HG03558 (cell line): ENCODE data around the gene IGF2BP3.
"Not testable (repeated sequence)": the region's sequence is repeated elsewhere in the genome, so short reads cannot be mapped to it uniquely, and the experiment has no call there.

Source experiments
- ATAC-seq: cut with Tn5 transposase; IDR thresholded peaks from one replicate; pipeline ENCODE4 v1.9.1; 2021; ENCODE audit warnings: moderate number of reproducible peaks; ENCODE audit not compliant: unreplicated experiment; ENCODE audit errors: extremely low read depth

IGF2BP3 gene

DNA sequence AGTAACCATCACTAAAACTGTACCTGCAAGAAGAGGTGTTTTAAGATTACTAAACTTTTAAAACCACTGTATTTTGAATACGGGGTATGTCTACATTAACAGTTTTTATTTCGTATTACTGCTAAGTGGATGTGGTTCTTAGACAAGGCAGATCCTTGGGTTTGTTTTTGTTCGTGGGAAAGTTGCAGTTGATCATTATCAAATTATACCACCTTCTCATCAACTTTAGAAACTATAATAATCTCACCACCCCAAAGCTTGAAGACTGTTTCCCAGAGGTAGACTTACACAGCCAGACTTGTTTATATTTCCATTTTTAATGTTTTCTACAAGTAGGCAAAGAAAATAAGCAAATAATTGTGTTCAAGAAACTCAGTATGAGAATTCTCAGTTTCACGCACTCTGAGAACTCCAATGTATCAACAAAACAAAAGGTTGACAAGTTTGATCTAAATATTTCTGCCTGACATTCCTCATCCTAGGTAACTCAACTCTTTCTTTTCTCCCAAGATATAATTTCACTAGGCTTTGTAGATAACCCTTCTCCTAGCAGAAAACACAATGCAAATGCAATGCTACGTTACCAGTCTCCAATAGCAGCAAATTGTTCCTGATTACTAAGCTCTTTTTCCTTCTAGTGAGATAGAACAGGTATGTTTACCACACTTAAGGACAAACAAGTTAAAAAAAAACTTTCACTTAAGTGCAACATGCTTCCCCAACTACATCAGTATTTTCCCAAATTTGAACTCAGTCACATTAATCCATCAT is 36.0 kb downstream of the IGF2BP3 start:
- ATAC-seq = no peak

DNA sequence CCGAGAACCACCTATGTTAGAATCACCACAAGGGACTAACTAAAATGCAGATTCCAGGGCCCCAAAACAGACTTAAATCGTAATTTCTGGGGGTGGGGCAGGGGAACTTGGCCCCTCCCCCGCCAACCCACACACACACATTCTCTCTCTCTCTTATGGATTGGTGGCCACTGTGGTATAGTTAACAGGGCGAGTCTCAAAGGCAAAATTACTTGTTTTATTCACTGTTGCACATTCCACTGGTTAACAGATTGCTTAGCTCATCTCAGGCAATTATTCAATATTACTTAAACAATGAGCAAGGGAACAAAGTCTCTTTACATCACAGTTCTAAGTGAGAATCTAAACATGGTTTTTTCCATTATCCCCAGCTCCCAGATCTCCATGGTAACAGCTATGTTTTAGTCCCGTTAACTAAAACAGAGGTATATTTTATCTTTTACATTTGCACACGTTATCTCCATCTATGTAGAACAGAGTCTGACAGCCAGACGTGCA is 38.5 kb downstream of the IGF2BP3 start:
- no peak for ATAC-seq

DNA sequence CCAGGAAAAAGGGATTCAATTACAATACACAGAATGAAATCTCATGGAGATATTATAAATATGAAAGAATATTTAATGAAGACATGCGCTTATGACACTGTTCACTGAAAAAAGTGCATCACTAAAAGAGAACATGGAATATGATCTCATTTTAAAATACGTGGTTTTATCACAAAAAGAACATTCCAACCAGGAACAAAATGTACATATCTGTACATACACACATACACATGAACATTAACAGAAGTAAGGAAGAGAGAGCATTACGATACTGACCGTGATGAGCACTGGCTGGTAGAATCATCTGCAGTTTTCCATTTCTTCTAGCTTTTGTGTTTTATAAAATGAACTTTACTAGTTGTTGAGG is 39.4 kb downstream of the IGF2BP3 start:
- no peak for ATAC-seq

DNA sequence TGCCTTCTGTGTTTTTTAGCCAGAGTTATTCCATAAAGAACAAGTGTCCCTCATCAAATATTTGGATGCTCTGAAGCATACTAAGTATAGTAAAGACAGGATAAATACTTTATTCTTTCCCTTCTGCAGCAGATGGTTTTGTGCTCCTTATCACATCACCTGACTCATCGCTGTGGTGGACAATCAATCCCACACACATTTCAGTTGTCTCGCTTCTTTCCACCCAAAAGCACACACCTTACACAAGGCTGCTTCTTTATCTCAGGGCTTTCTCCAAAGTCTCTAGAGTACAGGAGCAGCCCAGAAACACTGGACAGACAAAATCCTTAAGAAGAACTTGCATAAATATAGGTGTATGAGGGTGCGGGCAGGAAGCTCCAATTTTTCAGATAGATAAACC is 43.4 kb downstream of the IGF2BP3 start:
- no peak for ATAC-seq

DNA sequence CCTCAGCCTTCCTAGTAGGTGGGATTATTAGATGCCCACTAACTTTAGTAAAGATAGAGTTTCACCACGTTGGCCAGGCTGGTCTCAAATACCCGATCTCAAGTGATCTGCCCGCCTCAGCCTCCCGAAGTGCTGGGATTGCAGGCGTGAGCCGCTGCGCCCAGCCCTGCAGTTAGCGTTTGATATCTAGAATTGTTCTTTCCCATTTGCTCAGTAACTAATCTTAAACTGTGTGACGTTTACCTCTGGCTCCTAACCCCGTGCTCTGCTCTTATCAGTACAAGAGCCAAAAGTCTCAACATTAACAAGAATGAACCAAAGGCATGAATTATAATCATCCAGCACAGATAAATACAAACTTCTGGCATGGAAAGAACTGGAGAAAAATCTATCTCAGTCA is 47.4 kb downstream of the IGF2BP3 start:
- no peak for ATAC-seq

DNA sequence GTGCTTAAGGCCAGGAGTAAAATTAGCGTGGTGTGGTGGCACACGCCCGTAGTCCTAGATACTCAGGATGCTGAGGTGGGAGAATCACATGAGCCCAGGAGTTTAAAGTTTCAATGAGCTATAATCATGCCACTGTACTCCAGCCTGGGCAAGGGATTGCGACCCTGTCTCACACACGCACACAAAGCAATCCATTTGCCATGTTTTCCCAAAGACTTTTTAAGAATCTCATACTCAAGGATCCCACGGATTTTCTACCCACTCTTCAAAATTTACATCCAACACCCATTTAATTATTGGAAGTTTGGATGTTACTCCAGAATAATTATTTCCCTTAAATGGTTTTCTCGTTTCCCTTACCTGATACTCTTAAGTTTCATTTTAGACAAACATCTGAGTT is 47.9 kb downstream of the IGF2BP3 start:
- no peak for ATAC-seq

DNA sequence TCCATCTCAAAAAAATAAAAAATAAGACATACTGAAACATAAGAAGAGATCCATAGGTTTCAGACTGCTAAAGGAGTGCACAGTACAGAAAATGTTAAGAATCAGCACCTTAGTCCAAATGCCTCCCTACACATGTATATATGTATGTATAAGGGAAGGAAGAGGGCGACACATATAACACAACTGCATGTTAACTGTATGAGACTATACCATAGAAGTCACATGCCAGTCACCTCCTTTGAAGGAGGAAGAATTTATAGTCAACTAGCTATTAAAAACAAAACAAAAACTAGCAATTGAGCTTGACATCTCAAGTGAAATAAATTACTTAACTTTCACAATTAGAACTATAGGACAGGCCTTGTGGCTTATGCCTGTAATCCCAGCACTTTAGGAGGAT is 50.4 kb downstream of the IGF2BP3 start:
- ATAC-seq = no peak

DNA sequence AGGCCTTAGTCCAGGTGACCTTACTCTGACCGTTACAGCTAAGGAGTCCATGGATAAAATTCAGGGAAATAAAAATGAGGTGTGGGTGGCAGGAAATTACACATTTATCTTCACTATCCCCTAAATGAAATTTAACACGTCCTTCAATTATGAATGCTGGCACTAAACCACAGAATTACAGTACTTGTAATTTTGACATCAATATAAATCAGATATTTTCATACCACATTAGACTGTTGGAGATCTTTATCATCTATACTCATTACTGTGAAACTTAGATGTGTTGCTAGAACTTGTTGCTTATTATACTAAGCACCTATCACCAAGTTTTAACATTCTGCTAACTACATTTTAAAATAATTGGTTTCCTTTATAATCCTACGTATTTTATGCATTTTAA is 51.1 kb downstream of the IGF2BP3 start:
- no peak for ATAC-seq

DNA sequence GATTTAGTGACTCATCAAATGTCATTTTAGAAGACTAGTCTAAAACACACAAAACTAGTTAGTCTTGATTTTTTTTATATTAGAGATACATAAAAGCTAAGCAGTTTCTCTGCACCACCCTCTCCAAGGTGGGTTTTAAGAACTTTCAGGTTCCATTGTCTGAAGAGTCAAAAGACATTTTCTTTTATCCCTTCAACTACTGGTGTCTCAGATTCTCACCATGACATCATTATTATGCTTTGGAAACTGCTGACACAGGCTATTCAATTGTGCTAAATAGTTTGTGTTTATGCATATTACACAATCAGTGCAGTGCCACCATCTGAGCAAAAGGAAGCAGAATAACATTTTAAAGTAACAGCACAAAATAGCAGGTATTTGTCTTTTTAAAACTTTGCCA is 52.2 kb downstream of the IGF2BP3 start:
- ATAC-seq = no peak

DNA sequence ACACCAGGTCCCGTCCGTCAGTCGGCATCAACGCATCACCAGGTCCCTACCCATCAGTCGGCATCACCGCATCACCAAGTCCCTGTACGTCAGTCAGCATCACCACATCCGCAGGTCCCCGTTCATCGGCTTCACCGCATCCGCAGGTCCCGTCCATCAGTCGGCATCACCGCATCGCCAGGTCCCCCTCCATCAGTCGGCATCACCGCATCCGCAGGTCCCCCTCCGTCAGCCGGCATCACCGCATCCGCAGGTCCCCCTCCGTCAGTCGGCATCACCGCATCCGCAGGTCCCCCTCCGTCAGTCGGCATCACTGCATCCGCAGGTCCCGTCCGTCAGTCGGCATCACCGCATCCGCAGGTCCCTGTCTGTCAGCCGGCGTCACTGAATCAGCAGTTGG is 55.1 kb downstream of the IGF2BP3 start:
- no peak for ATAC-seq

DNA sequence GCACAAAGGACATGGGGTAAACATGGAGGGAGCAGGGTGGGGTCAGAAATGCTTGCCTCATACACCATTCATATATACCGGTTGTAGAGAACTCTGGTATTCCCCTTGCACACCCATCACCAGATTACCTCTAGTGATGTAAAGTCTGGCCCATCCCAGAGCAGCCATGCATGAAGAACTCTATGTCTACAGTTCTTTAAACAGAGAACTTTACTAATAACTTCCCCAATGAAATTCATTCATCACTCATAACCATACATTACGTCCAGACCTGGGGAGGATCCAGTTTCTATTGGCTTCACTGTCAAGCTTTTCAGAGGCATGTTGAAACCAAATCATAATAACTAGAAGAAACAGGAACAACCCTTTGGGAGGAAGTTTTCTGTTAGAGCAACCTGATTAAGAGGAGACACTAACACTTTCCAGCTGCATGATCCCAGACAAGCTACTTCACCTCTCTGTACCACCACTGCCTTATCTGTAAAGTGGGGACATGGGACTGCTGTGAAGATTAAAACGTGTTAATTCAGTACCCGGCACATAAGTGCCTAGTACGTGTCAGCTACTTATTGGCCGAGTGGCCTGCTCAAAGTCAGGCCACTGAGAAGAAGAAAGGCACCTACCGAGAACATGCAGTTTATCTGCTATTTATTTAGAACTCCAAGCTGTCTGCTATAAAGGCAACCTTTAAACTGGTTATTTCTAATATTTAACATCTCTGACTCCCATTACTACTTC is 59.7 kb downstream of the IGF2BP3 start:
- ATAC-seq = peak; percentile 93

DNA sequence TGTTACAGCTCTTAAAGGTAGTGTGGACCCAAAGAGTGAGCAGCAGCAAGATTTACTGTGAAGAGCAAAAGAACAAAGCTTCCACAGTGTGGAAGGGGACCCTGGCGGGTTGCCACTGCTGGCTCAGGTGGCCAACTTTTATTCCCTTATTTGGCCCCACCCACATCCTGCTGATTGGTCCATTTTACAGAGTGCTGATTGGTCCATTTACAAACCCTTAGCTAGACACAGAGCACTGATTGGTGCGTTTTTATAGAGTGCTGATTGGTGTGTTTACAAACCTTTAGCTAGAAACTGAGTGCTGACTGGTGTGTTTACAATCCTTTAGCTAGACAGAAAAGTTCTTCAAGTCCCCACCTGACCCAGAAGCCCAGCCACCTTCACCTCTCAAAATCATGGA is 63.7 kb downstream of the IGF2BP3 start:
- ATAC-seq = not testable (repeated sequence)

DNA sequence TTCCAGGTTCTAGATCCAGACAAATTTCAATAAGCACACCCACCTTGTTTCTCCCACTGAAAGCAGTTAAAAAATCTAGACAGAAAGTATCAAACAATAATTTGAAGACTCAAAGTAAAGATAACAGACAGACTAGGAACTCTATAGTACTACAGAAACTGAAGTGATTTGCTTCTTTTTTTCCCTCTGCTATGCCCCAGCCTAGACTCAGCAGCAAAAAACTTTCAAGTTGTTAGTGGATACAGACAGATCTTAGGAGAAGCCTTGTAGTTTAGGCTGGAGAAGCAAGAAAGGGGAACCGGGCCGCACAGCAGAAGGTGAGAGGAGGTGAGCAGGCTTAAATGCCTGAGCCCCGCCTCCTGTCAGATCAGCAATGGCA is 65.1 kb downstream of the IGF2BP3 start:
- ATAC-seq = no peak

DNA sequence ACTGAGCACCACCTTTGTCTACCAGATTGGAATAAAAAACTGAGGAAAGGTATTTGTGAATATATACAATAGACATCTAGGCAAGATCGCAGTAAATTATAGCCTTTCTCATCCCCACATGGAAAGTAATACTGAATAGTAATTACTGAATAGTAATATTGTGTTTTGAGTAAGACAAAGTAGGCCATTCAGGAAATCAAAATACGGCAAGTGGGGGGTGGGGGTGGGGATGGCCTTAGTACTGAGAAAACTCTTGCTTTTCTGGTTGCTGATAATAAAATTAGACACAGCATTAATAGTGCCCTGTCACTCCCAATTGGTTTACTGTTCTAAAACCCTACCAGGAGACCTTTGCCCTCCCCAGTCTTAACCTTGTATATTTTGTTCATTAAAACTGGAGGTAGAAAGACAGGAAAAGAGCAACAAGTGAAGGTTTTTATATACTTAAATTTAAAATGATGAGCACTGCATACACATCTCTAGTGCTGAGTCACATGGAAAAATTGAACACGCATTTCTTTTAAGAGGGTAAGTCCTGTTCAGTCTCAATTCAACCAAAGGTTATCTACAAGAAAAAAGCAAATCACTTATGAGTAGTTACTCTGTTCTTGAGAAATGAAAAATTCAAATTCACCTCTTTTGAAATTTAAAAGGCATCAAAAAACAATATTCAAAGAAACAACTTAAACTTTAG is 65.6 kb downstream of the IGF2BP3 start:
- ATAC-seq = no peak

DNA sequence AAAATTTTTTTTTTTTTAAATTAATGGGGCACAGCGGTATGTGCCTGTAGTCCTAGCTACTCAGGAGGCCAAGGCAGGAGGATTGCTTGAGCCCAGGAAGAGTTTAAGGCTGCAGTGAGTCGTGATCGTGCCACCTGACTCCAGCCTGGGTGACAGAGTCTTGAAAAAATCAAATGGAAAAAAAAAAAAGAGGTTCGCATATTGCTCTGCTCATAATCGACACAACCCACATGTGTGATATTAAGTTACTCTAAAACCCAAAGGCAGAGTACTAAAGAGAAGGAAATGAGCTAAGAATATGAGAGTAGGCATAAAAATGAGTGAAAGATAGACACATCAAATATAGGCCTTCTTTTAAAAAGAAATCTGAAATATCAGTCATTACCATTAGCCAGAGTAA is 66.3 kb downstream of the IGF2BP3 start:
- ATAC-seq = no peak

DNA sequence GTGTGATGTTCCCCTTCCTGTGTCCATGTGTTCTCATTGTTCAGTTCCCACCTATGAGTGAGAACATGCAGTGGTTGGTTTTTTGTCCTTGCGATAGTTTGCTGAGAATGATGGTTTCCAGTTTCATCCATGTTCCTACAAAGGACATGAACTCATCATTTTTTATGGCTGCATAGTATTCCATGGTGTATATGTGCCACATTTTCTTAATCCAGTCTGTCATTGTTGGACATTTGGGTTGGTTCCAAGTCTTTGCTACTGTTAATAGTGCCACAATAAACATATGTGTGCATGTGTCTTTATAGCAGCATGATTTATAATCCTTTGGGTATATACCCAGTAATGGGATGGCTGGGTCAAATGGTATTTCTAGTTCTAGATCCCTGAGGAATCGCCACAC is 72.2 kb downstream of the IGF2BP3 start:
- not testable (repeated sequence) for ATAC-seq

DNA sequence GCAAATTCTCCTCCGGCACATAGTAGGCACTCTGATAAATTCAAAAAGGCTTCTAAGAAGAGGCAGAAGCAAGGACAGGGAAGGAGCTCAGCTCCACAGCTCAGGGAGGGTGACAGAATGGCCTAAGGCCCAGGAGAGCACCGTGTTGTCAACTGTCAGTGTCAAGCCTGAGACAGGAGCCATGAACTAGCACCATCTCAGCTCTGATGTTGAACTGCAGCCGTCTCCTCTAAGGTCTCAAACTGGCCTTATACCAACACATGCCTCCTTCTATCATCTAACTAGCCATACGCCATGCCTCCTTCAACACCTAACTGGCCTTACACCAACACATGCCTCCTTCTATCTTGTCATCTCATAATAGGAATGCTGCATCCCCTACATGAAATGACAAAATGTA is 73.0 kb downstream of the IGF2BP3 start:
- ATAC-seq = no peak

DNA sequence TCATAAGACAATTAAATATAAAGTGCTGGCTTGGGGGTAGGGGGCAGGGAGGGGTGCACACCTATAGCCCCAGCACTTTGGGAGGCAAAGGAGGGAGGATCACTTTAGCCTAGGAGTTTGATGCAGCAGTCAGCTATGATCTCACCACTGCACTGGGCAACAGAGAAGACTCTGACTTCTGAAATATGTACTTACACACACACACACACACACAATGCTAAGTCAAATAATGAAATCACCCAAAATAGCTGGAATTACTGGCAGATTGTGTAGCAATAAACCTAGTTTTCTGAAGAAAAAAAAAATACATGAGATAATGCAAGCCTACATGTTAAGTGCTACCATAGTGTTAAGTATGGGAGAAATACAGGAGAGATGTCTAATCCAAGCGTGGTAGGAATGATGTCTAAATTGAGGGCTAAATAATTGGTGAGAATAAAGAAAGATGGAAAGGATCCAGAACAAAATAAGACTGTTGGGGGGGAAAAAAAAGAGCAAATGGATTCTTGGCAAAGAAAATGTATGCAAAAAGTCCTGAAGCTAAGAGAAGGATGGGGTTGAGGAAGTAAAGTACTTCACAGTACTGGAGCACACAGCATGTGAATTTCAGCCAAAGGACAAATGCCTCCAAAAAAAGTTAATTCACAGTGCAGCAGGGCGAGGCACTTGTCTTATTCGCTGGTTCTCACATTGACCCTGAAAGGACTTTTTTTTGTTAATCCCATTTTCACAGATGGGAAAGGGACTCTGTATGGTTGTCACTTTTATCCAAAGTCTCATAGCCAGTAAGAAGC is 73.9 kb downstream of the IGF2BP3 start:
- ATAC-seq = no peak

DNA sequence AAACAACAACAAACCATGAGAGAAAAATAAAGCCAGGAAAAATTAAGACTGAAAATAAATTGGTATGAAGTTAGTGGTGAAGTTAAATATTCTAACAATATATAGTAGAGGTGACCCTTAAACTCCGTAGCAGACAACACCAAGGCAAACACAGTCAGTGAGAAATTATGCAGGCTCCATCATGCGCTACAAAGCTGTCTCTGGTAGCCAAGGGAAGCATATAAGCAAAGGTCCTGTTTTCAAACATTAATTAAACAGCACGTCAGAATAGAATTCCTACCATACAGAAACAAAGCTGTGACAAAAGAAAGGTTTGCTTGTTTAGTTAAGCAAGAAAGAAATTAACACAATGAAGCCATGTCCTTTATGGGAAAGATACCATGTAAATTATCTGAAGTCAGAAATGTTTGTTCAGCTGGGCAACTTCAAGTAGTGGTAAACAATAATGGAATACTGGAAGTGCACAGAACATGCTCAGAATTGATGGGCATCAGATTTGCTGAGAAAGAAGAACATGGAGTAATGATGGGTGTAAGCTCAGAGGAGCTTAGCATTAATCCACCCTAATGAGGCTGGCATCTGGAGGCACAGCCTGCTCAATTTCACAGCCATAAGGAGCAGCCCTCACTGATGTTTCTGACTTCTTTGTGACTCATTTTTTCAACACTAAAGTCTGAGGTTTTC is 75.7 kb downstream of the IGF2BP3 start:
- ATAC-seq = no peak

DNA sequence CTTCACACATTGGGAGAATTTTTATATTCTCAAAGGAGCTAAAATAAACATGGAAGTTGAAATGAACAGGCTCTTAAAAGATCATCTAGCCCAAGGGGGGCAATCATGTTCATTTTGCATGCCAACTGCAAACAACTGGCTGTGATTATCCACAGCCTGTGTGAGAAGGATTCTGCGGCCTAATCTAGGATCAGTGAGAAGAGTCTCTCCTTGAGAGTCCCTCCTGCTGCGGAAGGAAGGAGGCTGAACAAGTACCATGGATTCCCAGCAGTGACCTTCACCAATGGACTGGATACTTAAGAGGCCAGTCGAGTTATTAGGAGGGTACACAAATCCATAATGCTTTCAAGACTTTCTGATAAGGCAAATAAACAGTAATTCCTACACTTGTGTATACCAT is 76.7 kb downstream of the IGF2BP3 start:
- ATAC-seq = no peak
